Non-pigmented ciliary epithelial cell (primary cell): ENCODE results near the gene MAGEA3.
"Not testable (repeated sequence)": the region's sequence is repeated elsewhere in the genome, so short reads cannot be mapped to it uniquely, and the experiment has no call there.

ENCODE experiments used
- DNase-seq: peaks from one replicate; pipeline ENCODE4 v3.0.0-alpha.2; 2010; ENCODE audit warnings: low read depth

Gene MAGEA3

GRCh38 chrX:152736528-152736927, 37.9 kb downstream of the MAGEA3 start:
- DNase-seq, result not testable (repeated sequence)

- DNase-seq, result no peak
These were observed 40.0 kb downstream of the MAGEA3 start for GRCh38 chrX:152738560-152738959.
